GM06990 (cell line): Measurements from ENCODE around the gene EARS2.

Source experiments
- DNase-seq: peaks from one replicate; pipeline ENCODE4 v3.0.0-alpha.2; 2011; ENCODE audit not compliant: insufficient read length; ENCODE audit errors: extremely low read depth
- H3K27me3 ChIP-seq: replicated peaks from 2 replicates; pipeline ENCODE4 v1.6.0; 2011; ENCODE audit warnings: low read length; ENCODE audit not compliant: control insufficient read depth, insufficient read depth
- H3K36me3 ChIP-seq: 2 replicates; pipeline ENCODE4 v1.5.1; 2011; ENCODE audit warnings: low read length; ENCODE audit not compliant: control insufficient read depth, insufficient read depth
- H3K4me3 ChIP-seq: replicated peaks from 2 replicates; pipeline ENCODE4 v1.5.1; 2011; ENCODE audit warnings: low read depth, mild to moderate bottlenecking, control low read depth, low read length
- CTCF ChIP-seq: IDR thresholded peaks from 2 replicates; pipeline ENCODE4 v1.5.1; 2011; ENCODE audit warnings: low read length, control low read depth, mild to moderate bottlenecking, inconsistent platforms; ENCODE audit not compliant: insufficient read depth, poor library complexity, severe bottlenecking

Gene EARS2

GRCh38 chr16:23480257-23480656 is 76.9 kb downstream of the EARS2 start:
- DNase-seq = no peak
- Histone ChIP-seq H3K36me3 (peaks cover 42% of the 10 kb centered on the region), H3K27me3 (no peaks in the 10 kb centered on the region), H3K4me3 (no peak overlapping the region)
- TF ChIP-seq CTCF = no peak

DNA sequence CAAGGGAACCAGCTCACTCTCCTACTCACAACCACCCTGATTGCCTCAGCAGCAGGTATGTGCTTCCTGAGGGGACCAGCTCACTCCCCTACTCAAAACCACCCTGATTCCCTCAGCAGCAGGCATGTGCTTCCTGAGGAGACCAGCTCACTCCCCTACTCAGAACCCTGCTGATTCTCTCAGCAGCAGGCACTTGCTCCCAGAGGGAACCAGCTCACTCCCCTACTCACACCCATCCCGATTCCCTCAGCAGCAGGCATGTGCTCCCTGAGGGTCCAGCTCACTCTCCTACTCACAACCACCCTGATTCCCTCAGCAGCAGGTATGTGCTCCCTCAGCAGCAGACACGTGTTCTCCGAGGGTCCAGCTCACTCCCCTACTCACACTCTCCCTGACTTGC is 78.0 kb downstream of the EARS2 start:
- no peak overlapping the region for H3K4me3 ChIP-seq
- TF ChIP-seq CTCF = no peak
- peaks cover 40% of the 10 kb centered on the region for H3K36me3 ChIP-seq
- no peaks in the 10 kb centered on the region for H3K27me3 ChIP-seq
- DNase-seq = no peak

DNA sequence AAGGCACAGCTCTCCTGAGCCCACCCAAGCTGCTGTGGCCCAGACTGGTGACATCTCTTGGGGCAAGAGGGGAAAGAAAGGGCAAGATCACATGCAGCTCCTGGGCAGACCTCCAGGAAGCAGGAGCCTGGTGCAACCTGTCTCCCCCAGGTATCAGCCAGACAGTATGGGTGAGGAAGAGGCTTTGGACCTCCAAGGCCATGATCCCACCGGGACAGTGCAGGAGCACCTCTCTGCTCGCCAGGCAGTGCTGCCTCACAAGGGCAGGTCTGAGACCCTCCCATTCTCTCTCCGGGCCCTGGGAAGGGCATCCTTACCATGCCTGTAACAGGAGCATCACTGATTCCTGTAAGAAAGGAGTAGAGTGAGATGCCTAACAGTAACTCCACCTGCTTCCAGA is 78.6 kb downstream of the EARS2 start:
- DNase-seq = no peak
- Histone ChIP-seq H3K4me3 (no peak overlapping the region), H3K27me3 (no peaks in the 10 kb centered on the region), H3K36me3 (peaks cover 42% of the 10 kb centered on the region)
- TF ChIP-seq CTCF = no peak

DNA sequence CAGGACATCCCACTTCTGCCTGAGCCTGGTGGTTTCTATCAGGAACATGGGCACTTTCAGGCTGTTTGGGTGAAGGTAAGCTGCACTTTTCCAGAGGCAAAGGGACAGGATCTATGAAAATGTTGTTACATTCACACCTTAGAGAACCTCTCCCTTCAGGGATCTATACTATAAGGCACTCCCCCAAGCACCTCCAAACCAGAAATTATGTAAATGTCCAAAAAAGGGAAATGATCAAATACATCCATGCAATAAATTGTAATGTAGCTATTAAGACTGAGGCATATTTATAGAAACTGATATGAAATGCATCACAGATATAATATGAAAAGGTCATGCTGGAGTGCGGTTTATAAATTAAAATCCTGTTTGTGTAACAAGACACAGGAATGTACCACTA is 80.9 kb downstream of the EARS2 start:
- no peak for DNase-seq
- H3K27me3 ChIP-seq = no peaks in the 10 kb centered on the region
- peaks cover 34% of the 10 kb centered on the region for H3K36me3 ChIP-seq
- TF ChIP-seq CTCF = no peak
- H3K4me3 ChIP-seq = no peak overlapping the region
